BE2C (cell line): ENCODE data around the gene SOAT2.

ENCODE experiments used
- DNase-seq: peaks from one replicate; pipeline ENCODE4 v3.0.0-alpha.2; 2020
- H3K27me3 ChIP-seq: fragments of 250-450 bp; sonication (Bioruptor Pico); 2 replicates; pipeline ENCODE4 v1.5.1; 2020; ENCODE audit warnings: mild to moderate bottlenecking
- H3K36me3 ChIP-seq: fragments of 250-450 bp; sonication (Bioruptor Pico); 2 replicates; pipeline ENCODE4 v1.5.1; 2020; ENCODE audit warnings: mild to moderate bottlenecking
- H3K4me1 ChIP-seq: fragments of 250-450 bp; sonication (Bioruptor Pico); 2 replicates; pipeline ENCODE4 v1.5.1; 2020
- H3K4me3 ChIP-seq: 2 replicates; pipeline ENCODE4 v1.5.1; 2011; ENCODE audit warnings: low read depth, low read length
- H3K9me3 ChIP-seq: fragments of 250-450 bp; sonication (Bioruptor Pico); 2 replicates; pipeline ENCODE4 v1.5.1; 2020
- TF ChIP-seq, protein P1 (sequence below): IDR thresholded peaks from 2 replicates; pipeline ENCODE4 v1.5.1; 2012; ENCODE audit warnings: mild to moderate bottlenecking, low read depth, low read length

SOAT2 gene

DNA sequence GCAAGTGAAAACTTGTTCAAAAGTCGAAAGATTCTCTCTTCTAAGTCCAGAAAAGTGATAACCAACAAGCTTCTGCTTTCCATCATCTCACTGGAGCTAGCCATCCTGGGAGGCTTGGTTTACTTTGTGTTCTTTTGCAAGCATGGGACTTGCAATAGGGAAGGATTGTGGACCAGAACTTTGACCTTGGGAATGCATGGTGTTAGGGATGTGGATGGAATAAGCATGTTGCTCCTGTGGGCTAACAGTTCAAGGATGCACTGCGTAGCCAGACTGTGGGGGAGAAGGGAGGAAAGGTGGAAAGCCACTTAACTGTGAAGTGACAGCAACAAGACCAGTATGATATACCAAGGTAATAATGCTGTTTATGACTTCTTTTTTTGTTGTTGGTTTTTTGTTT lies 28.6 kb downstream of the SOAT2 start:
- TF ChIP-seq, protein P1, sequence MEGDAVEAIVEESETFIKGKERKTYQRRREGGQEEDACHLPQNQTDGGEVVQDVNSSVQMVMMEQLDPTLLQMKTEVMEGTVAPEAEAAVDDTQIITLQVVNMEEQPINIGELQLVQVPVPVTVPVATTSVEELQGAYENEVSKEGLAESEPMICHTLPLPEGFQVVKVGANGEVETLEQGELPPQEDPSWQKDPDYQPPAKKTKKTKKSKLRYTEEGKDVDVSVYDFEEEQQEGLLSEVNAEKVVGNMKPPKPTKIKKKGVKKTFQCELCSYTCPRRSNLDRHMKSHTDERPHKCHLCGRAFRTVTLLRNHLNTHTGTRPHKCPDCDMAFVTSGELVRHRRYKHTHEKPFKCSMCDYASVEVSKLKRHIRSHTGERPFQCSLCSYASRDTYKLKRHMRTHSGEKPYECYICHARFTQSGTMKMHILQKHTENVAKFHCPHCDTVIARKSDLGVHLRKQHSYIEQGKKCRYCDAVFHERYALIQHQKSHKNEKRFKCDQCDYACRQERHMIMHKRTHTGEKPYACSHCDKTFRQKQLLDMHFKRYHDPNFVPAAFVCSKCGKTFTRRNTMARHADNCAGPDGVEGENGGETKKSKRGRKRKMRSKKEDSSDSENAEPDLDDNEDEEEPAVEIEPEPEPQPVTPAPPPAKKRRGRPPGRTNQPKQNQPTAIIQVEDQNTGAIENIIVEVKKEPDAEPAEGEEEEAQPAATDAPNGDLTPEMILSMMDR: no peak
- no peaks in the 10 kb centered on the region for H3K9me3 ChIP-seq
- H3K4me3 ChIP-seq: no peak overlapping the region
- no peak for DNase-seq
- no peaks in the 10 kb centered on the region for H3K36me3 ChIP-seq
- no peaks in the 10 kb centered on the region for H3K27me3 ChIP-seq
- no peaks in the 10 kb centered on the region for H3K4me1 ChIP-seq

DNA sequence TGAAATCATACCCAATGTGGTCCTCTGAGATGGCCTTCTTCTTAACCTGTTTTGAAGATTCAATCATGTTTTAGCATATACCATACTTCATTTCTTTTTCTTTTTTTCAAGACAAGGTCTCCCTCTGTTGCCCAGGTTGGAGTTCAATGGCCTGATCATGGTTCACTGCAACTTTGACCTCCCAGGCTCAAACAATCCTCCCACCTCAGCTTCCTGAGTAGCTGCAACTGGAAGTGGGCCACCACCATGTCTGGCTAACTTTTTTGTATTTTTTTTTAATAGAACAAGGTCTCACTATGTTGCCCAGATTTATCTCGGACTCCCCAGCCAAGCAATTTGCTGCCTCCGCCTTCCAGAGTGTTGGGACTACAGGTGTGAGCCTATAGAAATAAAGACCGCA lies 30.4 kb downstream of the SOAT2 start:
- Histone ChIP-seq H3K4me3 (no peak overlapping the region), H3K4me1 (no peaks in the 10 kb centered on the region), H3K9me3 (no peaks in the 10 kb centered on the region), H3K27me3 (no peaks in the 10 kb centered on the region), H3K36me3 (no peaks in the 10 kb centered on the region)
- TF ChIP-seq, protein P1: no peak
- DNase-seq: no peak

DNA sequence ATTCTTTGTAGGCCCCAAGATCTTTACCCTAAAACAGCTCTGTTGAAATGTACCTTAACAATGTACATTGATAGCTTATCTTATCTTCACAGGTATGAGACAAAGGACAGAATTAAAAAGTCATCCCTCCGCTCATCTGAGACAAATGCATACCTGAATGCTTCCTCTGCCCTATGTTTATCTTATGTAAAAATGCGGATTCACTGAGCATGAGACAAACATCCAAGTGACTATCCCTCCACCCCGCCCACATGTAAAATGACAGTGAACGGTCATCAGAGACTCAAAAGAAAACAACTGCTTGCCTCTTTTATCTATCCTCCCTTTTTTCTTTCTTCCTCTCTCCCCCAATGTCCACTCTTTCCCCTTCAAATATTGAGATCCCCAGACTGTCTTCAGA lies 40.1 kb downstream of the SOAT2 start:
- Histone ChIP-seq H3K4me3 (no peak overlapping the region), H3K36me3 (no peaks in the 10 kb centered on the region), H3K27me3 (no peaks in the 10 kb centered on the region), H3K9me3 (no peaks in the 10 kb centered on the region), H3K4me1 (no peaks in the 10 kb centered on the region)
- TF ChIP-seq, protein P1: no peak
- no peak for DNase-seq

DNA sequence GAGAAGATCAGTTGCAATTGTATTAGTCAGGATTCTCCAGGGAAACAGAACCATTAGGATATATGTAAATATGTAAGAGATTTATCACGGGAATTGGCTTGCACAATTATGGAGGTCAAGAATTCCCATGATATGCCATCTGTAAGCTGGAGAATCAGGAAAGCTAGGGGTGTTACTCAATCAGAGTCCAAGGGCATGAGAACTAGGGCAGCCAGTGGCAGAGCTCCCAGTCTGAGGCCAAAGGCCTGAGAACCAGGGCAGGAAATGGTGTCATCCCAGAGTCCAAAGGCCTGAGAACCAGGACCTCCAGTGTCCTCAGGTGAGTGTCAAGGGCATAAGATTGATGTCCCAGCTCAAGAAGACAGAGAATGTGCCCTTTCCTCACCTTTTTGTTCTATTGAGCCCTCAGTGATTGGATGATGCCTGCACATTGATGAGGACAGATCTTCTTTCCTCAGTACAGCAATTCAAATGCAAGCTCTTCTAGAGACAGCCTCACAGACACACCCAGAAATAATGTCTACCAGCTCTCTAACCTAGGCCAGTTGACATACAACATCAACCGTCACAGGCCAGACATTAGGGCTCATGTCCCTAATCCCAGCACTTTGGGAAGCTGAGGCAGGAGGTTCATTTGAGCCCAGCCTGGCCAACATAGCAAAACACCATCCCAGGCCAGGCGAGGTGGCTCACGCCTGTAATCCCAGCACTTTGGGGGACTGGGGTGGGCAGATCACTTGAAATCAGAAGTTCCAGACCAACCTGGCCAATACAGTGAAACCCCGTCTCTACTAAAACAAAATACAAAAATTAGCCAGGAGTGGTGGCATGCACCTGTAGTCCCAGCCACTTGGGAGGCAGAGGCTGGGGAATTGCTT lies 42.3 kb downstream of the SOAT2 start:
- Histone ChIP-seq H3K4me3 (no peak overlapping the region), H3K36me3 (no peaks in the 10 kb centered on the region), H3K4me1 (no peaks in the 10 kb centered on the region), H3K9me3 (no peaks in the 10 kb centered on the region), H3K27me3 (no peaks in the 10 kb centered on the region)
- TF ChIP-seq, protein P1: no peak
- no peak for DNase-seq

DNA sequence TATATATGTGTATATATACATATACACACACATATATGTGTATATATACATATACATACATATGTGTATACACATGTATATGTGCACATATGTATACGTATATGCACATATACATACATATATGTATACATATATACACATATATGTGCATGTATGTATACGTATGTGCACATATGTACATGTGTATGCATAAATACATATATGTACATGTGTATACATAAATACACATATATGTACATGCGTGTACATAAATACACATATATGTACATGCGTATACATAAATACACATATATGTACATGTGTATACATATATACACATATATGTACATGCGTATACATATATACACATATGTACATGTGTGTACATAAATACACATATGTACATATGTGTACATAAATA lies 43.9 kb downstream of the SOAT2 start:
- DNase-seq: no peak
- TF ChIP-seq, protein P1: no peak
- no peak overlapping the region for H3K4me3 ChIP-seq
- no peaks in the 10 kb centered on the region for H3K36me3 ChIP-seq
- H3K27me3 ChIP-seq: no peaks in the 10 kb centered on the region
- no peaks in the 10 kb centered on the region for H3K4me1 ChIP-seq
- H3K9me3 ChIP-seq: no peaks in the 10 kb centered on the region

DNA sequence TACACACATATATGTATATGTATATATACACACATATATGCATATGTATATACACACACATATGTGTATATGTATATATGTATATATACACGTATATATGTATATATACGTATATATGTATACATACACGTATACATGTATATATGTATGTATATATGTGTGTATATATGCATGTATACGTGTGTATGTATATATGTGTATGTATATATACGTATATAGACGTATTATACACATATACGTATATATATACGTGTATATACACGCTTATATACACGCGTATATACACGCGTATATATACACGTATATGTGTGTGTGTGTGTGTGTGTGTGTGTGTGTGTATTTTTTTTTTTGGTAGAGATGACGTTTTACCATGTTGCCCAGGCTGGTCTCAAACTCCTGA lies 44.4 kb downstream of the SOAT2 start:
- DNase-seq: no peak
- Histone ChIP-seq H3K4me1 (no peaks in the 10 kb centered on the region), H3K4me3 (no peak overlapping the region), H3K9me3 (no peaks in the 10 kb centered on the region), H3K27me3 (no peaks in the 10 kb centered on the region), H3K36me3 (no peaks in the 10 kb centered on the region)
- TF ChIP-seq, protein P1: no peak
